Measurements from ENCODE around the gene ANXA11.

Gene ANXA11

DNA sequence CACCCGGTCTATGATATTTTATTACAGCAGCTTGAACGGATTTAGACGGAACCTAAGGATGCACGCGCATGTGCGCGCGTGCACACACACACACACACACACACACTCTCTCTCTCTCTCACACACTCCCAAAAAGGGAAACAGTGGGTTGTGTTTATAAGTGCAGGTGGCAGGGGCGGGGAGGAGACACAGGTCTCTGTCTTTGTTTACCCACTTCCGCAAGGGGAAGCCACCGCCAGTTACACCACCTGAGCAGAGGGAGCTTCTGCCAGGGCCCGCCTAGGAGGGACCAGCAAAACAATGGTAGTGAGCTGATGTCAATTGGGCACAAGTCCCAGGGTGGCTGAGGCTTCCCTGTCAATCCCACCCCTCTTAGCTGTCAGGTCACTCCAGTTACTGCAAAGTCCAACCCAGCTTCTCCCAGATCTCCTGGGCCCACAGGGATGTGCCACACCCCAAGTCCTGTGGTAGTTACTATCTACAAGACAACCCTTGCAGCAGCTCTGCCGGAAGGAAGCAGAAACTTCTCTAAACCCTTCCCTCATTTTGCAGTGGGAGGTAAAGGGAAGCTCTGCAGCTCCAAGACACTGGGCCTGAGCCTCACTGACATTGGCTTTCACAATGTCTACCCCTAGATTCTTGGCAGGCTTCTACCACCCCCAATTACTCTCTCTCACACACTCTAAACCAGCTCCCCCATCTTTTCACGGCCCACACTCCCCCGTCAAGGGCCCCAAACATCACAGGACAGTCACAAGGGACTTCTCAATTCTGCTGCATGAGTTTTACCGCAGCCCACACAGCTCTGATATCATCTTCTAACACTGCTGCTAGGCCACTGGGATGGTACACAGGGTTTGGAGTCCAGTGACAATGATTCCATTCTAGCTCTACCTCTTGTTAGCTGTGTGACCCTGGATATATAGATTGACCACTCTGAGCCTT, 17.6 kb downstream of the ANXA11 start:
- peak; percentile 93 for DNase-seq

DNA sequence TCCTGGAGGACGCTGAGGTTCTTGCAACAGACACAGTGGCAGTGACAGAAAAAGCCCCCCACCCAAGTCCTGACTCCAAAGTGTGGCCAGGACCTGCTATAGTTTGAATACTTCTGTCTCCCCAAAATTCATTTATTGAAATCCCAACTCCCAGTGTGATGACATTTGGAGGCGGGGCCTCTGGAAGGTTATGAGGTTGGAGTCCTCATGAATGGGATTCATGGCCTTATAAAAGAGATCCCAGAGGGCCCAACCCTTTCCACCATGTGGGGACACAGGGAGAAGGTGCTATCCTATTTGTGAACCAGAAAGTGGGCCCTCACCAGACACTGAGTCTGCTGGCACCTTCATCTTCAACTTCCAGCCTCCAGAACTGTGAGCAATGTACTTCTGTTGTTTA, 18.3 kb downstream of the ANXA11 start:
- DNase-seq, result no peak

DNA sequence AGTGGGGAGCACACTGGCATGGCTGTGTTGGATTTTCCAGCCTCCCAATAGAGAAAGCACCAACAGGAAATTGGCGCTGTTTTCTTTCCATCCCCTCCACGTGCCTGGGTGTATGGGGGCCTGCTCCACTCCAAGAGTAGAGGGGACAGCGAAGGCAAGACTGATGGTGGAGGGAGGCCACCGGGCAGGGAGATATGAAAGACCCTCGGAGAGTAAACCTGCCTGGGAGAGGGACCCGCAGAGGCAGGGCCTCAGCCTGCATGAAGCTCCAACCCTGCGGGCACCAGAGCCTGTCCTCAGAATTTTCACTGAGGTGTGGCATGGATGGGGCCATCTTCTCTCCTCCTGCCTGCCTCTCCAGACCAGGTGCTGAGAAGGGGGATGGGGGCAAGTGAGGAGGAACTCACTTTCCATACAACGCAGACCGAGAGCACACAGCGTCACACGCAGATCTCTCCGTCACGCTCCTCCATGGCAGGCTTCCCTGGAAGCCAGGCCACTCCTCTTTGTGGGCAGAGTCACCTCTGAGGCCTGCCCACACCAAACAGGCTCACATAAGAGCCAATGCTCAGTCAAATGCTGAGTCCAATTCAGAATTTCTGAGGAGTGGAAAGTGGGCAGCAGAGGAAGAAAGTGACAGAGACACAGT, 18.8 kb downstream of the ANXA11 start:
- no peak for DNase-seq

DNA sequence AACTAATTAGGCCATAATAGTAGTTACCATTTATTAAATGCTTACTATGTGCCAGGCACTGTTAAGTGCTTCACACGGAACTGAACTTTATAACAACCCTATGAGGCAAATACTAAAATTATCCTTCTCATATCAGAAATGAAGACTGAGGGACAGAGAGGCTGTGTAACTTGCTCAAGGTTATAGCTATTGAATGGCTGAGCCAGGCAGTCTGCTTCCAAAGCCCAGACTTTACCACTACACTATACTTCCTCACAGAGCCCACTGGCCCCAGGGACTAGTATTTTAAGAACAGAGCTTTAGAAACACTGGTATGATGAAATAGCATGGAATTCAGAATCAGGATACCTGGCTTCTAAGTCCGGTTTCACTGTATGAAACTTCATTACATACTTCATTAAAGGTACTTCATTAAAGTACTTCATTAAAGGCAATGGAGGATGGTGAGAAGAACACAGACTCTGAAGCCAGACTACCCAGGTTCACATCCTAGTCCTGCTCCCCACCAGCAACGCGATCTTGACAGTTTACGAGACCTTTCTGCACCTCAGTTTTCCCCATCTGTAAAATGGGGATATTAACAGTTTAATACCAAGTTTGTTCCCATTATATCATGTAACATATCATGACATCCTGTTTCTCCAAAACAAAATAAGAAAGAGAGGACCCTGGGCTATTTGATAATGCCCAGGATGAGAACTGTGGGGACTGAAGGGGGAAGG, 19.6 kb downstream of the ANXA11 start:
- DNase-seq, result no peak

DNA sequence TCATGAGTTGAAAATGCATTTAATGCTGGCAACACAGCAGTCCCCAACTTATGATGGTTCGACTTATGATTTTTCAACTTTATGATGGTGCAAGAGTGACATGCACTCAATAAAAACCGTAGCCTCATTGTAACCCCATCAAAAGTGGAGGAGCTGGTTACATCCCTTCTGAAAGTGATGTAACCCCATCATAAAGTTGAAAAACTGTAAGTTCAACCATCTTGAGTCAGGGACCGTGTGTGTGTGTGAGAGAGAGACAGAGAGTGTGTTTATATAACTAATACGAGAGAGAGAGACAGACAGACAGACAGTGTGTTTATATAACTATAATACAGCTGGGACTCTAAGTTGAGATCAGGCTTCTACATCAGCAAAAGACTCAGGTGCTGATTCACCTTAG, 21.0 kb downstream of the ANXA11 start:
- no peak for DNase-seq

DNA sequence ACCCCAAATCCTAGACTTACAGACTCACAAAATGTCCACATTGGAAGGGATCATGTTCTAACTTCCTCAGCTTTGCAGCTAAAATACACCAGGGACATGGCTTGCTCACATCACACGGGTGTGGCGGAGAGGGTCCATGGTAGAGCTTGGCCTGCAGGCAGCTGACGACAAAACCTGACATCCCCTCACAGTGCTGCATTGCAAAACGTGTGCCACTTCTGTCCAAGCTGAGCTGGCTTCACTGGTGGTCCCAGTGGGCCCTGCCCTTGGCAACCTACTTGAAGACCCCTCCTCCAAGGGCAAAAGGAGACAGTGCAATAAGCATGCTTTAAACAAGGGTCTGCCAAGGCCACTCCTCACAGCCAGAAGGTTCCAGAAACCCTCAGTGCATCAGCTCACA, 21.9 kb downstream of the ANXA11 start:
- DNase-seq, result no peak

DNA sequence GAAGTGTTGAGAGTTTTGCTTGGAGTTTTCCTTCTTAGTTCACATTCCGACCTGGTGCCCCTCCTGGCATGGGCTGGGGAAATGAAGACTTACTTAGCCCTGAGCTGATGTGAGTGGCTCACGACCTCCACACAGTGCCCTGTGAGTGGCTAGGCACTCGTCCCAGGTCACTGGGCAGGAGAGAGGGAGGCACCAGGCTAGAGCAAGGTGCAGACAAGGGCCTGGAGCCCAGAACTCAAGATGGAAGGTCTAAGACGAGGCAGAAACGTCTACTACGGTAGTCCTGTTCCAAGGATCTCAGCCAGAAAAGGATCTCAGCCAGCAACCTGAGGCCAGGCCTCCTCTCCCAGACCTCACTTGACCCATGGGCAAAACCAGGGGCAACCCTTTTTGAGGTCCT, 22.4 kb downstream of the ANXA11 start:
- DNase-seq, result no peak

DNA sequence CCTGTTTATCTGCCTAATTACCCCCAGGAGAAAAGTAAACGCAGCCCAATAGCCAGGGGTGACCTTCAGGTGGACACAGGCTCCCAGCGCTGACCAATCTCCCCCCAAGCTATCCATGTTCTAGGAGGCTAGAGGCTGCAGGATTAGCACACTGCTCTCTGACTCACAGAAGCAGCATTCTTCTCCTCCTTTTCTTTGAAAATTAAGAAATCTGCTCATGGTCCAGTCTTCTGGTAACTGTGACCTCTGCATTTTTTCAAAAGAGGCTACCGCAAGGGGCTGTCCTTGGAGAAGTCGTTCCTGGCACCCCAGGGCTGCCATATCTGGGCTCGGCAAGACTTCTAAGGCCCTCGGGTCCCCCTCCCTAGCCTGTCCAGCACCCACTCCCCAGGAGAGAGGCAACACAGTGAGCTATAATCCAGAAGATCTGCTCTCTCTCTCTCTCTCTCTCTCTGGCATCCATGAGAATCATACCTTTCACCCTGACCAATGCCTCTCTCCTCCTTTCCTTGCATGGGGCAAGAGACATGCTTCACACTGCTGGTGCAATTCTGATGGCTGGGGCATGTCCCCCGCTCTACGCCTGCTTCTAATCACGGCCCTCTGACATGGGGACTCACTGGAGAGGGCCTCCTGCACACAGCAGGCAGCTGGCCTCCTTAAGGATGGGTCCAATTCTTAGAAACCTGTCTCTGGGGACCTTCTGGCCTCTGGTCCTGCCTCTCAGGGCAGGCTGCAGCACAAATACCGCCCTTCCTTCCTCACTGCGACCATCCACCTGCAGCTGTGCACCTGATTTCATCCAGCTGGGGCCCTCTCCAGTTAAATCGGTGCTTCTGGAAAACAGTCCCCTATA, 27.3 kb downstream of the ANXA11 start:
- no peak for DNase-seq

DNA sequence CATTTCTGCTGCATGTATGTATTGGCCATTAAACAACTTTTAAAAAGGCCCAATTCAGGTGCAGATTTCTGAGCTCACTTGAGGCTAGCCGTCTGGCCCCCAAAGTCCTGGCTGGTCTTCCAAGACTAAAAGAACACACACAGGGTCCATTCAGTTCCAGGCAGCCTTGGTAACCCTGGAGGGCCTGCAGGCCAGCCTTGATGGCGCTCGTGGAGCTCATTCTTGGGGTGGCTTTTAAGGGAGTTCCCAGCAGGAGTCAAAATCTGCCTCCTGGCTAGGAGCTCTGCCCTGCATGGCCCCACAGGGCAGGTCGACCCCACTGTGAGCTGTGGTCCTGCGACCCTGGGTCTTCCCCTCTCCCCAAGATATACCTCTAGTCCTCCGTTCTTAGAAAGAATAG, 28.8 kb downstream of the ANXA11 start:
- DNase-seq, result no peak

DNA sequence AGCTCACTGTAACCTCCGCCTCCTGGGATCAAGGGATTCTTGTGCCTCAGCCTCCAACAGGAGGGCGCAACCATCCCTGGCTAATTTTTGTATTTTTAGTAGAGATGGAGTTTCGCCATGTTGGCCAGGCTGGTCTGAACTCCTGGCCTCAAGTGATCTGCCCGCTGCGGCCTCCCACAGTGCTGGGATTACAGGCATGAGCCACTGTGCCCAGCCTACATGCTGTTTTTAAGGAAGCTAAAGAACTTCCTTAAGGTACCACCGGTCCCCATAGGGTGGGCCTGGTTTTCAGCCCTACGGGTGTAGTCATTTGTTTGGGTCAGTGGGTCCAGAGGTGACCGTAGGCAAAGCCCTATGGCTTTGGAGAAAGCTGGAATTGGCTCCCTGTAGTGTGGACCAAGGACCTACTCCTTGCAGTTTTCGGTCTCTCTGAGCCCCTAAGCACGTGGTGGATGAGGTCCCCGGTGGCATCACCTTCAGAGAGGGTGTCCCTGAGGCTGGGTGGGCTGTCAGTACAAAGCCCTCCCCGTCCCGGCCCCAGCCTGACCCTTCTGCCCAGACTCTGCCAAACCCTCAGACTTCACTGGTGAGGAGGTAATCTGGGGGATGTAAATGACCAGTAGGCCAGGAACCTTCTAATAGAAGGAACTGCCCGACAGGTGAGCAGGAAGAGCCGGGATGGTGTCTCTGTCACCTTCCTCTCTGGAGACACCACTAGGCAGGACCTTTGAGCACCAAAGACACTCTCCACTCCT, 30.5 kb downstream of the ANXA11 start:
- no peak for DNase-seq

DNA sequence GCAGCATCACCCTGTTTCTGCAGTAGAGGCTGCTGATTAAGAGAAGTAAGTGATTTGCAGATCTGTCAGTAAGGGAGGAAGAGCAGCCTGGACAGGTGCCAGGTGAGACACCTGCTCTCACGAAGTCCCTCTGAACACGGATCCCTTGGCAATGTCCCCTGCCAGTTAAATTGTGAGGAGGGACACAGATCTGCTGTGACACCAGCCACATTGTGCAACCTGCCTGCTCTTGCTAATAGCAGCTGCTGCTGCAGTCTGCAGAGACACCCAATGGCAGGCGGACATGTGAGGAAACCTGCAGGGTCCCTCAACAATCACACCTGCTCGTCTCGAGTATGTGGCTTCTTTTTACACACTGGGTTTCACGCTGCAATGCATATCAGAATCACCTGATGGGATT, 31.9 kb downstream of the ANXA11 start:
- no peak for DNase-seq

DNA sequence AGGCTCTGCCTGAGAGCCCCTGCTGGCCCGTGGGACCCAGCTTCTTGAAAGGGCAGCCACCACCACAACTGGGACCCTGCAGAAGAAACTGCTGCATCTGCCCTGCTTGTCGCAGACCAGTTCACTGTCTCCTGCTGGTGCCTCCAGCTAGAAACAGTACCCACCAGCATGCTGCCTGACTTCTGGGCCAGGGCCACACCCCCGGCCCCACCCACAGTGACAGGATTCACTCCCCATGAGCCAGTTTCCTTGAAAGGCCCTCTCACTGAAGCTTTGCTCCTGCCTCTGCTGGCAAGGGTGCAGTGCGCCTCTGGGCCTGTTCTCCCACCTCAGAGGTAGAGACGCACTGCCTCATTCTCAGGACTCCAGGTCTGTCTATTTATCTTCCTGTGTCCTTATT, 32.4 kb downstream of the ANXA11 start:
- DNase-seq, result no peak

DNA sequence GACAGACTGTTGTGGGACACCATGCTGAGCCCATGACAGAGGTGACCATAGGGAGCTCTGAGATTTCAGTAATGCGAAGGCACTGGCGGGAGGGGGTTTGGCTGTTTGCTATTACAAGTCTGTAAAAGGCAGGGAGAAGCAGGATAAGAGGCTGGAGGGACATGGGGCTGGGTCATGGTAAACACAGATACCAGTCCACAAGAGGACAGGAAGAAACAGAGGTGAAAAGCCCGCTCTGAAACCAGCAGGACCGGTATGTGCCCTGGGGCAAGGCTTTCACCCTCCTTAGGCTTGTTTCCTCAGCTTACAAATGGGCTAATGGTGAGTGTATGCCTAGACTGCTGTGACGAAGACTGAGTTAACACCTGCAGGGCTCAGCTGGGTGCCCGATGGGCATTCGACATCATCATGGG, 34.1 kb downstream of the ANXA11 start:
- DNase-seq, result no peak

DNA sequence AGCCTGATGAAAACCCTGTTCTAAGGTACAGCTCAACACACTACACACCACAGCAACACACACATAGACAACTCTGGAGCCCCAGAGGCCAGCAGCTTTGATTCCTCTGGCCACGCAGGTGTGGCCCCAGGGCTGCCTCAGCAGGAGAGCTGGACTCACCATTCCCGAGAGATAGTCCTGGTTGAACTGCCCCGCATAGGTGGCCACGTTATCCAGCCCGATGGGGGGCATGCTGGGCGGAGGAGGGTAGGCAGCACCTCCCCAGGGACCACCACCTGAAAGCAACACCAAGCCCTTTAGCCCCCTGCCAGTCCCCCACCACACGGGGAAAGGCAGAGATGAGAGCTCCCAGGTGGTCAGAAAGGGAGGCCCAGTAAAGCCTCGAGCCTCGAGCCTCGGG, 34.7 kb downstream of the ANXA11 start:
- DNase-seq, result no peak

DNA sequence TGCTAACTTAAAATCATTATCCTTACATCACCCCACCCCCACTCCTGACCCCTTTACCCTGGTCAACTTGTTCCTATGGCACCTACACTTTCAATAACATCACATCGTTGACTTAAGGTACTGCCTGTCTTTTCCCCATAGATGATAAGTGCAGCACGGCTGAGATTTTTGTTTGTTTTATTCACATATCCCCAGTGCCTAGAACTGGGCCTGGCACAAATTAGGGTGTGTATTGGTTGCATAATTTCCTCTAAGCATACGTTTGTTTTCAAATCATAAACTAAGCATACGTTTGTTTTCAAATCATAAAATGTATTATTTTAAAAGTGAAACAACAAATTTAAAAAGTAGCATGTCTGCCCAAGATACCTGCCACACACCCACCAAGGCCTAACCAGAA, 35.3 kb downstream of the ANXA11 start:
- no peak for DNase-seq

DNA sequence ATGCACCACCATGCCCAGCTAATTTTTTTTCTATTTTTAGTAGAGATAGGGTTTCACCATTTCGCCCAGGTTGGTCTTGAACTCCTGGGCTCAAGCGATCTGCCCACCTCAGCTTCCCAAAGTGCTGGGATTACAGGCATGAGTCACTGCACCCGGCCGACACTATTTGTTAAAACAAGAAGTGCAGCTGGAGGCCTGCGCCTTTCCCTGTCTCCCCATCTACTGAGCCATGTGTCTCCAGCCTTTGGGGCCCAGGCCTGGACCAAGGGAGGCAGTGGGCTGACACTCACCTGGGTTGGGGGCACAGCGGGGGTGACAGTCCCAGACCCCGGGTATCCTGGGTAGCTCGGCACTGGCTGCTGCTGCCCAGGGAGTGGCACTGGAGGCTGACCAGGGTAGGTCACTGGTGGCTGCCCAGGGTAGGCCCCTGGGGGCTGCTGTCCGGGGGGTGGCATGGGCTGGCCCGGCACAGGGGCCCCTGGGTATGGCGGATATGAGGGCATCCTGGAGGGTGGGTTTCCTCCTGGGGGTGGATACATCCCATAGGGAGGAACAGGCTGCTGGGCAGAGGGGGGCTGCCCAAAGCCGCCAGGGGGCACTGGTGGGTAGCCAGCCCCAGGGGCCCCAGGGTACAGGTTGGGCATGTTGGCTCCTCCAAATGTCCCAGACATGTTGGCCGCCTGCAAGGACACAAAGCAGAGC, 36.5 kb downstream of the ANXA11 start:
- DNase-seq, result peak; percentile 14

DNA sequence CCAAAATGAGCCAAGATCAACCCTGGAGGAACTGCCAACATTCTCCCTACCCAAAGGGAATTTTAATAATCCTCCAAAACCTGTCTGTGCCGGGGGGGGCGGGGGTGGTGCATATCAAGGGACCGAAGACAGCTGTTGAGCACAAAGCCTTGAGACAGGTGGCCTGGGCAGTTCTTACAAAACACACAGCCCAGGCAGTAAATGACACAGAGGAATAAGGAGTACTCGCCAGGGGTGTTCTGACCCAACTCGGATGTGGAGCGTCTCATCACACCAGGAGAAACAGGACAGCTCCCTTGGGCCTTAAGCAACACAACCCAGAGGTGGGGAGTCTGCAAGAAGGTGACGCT, 37.2 kb downstream of the ANXA11 start:
- DNase-seq, result no peak

DNA sequence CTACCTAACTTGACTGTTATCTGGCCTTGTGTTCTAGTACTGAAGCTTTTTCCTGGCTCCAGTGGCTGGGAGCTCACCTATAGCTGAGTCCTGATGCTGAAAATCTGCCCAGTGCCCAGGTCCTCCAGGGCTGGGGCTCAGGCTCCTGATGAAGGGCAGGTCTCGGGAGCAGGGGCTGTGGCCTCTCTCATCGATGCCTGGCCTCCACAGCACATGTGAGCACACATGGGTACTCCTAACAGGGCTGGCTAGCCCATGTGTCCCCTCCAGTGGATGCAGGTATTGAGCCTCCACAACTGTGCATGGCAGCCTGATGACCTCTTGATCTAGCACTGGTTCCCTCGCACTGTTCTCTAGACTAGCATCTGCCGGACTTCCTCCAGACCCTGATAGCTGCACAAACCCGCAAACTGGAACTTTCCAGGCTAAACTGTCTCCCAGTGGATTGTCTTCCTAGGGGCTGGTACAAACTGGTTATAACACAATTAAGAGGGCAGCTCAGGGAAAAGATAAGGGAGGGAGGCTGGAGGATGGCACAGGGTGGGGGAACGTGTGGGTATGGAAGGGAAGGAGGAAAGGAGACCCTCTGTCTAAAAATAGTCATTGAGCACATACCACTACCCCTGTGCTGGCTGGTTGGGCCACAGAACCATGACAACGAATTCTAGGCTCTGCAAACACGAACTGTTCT, 37.7 kb downstream of the ANXA11 start:
- DNase-seq, result no peak

DNA sequence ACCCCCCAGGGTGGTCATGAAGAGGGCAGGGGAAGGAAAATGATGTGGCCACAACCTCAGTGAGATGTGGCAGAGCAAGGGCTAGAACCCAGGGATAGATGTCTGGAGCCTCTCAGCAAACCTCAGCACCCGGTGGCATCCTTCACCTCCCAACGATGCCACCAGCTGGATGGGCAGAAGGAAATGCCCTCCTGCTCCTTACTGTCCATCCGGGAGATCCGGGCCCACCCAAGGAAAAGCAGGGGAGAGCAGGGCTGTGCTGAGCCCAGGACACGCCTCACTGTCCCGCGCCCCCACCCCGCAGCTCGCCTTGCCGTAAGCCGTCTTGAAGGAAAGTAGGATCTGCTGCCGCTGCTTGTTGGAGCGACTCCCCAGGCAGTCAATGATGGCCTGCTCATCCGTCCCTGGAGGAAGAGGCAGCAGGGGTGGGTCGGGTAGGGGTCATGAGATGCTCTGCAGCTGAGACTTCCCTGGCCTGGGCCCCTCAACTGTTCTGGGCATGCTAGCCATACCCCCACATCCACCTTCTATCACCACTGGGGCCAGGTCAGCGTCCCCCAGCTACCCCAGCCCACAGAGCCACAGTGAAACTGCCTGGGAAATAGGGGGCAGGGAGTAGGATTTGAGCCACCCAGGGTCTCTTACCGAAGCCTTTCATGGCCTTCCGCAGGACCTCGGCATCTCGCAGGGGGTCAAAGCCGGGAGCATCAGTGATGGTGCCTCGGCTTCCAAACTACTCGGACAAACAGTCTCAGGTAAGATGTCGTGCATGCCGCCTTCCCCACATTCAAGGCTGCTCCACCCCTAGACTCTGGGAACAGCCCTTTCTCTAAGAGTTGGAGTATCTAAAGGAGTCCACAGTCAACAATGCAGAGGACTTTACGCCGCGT, 38.5 kb downstream of the ANXA11 start:
- DNase-seq, result no peak

DNA sequence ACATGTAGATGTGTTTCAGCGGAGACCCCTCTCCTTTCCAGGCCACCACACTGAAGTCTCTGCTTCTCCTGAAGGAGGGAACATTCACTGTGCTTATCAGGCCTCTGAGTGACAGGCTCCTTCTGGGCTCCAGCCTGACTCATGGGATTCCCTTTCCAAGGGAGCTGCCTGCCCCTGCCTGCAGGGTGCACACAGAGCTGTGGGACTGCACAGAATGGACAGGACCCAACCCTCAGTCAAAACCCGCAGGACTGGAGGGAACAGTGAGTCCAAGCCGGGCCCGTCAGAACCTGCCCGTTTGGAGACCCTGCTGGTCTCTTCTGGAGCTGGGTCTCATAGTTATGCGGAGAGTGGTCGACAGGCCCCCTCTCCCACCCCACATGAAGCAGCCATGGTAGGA, 40.2 kb downstream of the ANXA11 start:
- no peak for DNase-seq
